ENCODE results near the gene FAM118B. TPM values are rescaled to one million over a fixed set of nuclear protein-coding genes. Genes with fewer than 3 reads are reported as not detected.

The FAM118B gene
- total RNA-seq, 3 donors from 2014 or later (not counting 1 experiment from before 2014, with no cell fraction given), result 5.4 to 9.7 (median 7.8) TPM

DNA sequence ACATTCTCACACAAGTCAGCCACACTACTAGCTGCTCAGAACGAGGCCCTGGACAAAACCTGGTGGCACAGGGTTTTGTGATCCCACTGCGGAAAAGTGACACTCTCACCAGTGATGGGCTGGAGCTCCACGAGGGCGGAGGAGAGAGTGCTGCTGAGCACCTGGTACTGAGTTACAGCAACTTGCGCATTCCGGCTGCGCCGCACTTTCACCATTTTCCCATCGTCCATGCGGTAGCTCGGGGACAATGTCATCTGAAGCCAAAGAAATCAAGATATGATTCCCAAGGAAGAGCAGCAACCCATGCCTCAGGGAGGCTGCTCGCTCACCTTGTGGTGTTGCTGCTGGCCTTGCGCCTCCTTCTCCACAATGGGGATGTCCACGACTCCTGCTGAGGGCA is 6.2 kb upstream of the FAM118B start:
- DNase-seq (no peak), ATAC-seq (no peak)
- intact Hi-C loops (cut with micrococcal nuclease), result no loop called here
- 97% methylated on average over 14 of the region's 14 CpGs for WGBS (ENCODE audit: insufficient coverage)
- Histone ChIP-seq H3K27me3 (ENCODE audit: control insufficient read depth, insufficient read depth, low read length) (no peaks in the 10 kb centered on the region), H3K4me1 (ENCODE audit: control insufficient read depth, insufficient read depth, low read length) (no peaks in the 10 kb centered on the region), H3K4me3 (ENCODE audit: low read length) (no peak overlapping the region), H3K9me3 (ENCODE audit: control insufficient read depth, insufficient read depth, low read length) (no peaks in the 10 kb centered on the region), H3K27ac (ENCODE audit: low read length) (no peak overlapping the region), H3K36me3 (ENCODE audit: control insufficient read depth, insufficient read depth, low read length) (peaks cover 66% of the 10 kb centered on the region)
- no peaks in the 10 kb centered on the region for H3K9me3 Mint-ChIP-seq
- no peaks in the 10 kb centered on the region for H3K27me3 Mint-ChIP-seq (ENCODE audit: low read depth in 2 of 2)
- peaks cover 2 to 3% of the 10 kb centered on the region in 2 donors for H3K4me1 Mint-ChIP-seq
- no peak overlapping the region for H3K27ac Mint-ChIP-seq
- H3K4me3 Mint-ChIP-seq, result no peak overlapping the region
- peaks cover 17% of the 10 kb centered on the region for H3K36me3 Mint-ChIP-seq
- no peak for TF ChIP-seq CTCF (IDR thresholded peaks at IDR 0.05)

- no peaks in the 10 kb centered on the region for H3K27me3 Mint-ChIP-seq (ENCODE audit: low read depth in 2 of 2)
- DNase-seq (no peak), ATAC-seq (no peak)
- H3K36me3 ChIP-seq (ENCODE audit: control insufficient read depth, insufficient read depth, low read length), result peaks cover 44% of the 10 kb centered on the region
- 100% methylated on average over 2 of the region's 2 CpGs for WGBS (ENCODE audit: insufficient coverage)
- H3K4me1 ChIP-seq (ENCODE audit: control insufficient read depth, insufficient read depth, low read length), result peaks cover 15% of the 10 kb centered on the region
- no peak overlapping the region for H3K27ac Mint-ChIP-seq
- no peaks in the 10 kb centered on the region for H3K27me3 ChIP-seq (ENCODE audit: control insufficient read depth, insufficient read depth, low read length)
- peaks cover 2% of the 10 kb centered on the region for H3K36me3 Mint-ChIP-seq
- no peaks in the 10 kb centered on the region for H3K9me3 Mint-ChIP-seq
- no peaks in the 10 kb centered on the region for H3K9me3 ChIP-seq (ENCODE audit: control insufficient read depth, insufficient read depth, low read length)
- intact Hi-C loops (cut with micrococcal nuclease), result no loop called here
- H3K4me1 Mint-ChIP-seq, result peaks cover 26 to 28% of the 10 kb centered on the region in 2 donors
- no peak overlapping the region for H3K4me3 ChIP-seq (ENCODE audit: low read length)
- no peak overlapping the region for H3K4me3 Mint-ChIP-seq
- H3K27ac ChIP-seq (ENCODE audit: low read length), result no peak overlapping the region
- no peak for TF ChIP-seq CTCF (IDR thresholded peaks at IDR 0.05)
Measured at GRCh38 chr11:126207896-126208295, 3.7 kb upstream of the FAM118B start.

- Histone ChIP-seq H3K4me1 (ENCODE audit: control insufficient read depth, insufficient read depth, low read length) (peaks cover 15% of the 10 kb centered on the region), H3K4me3 (ENCODE audit: low read length) (peak overlapping the region; percentile 75)
- peak overlapping the region; percentile 94 for H3K27ac Mint-ChIP-seq
Measured at GRCh38 chr11:126210871-126211235, 729 bp upstream of the FAM118B start.

More at GRCh38 chr11:126210871-126211235, 729 bp upstream of the FAM118B start:
- WGBS (ENCODE audit: insufficient coverage), result 8% methylated on average over 20 of the region's 20 CpGs
- Mint-ChIP-seq H3K4me1 (peaks cover 33 to 36% of the 10 kb centered on the region in 2 donors), H3K4me3 (peak overlapping the region; percentile 100), H3K9me3 (no peaks in the 10 kb centered on the region), H3K27me3 (ENCODE audit: low read depth in 2 of 2) (no peaks in the 10 kb centered on the region), H3K36me3 (no peaks in the 10 kb centered on the region)
- DNase-seq (no peak), ATAC-seq (no peak)
- intact Hi-C loops (cut with micrococcal nuclease), result loop anchor here (1.0 kb wide), 1 partner anchor 57 kb away; the partner anchor contains the start of gene SRPRA
- Histone ChIP-seq H3K27me3 (ENCODE audit: control insufficient read depth, insufficient read depth, low read length) (no peaks in the 10 kb centered on the region), H3K9me3 (ENCODE audit: control insufficient read depth, insufficient read depth, low read length) (no peaks in the 10 kb centered on the region), H3K27ac (ENCODE audit: low read length) (peak overlapping the region; percentile 52), H3K36me3 (ENCODE audit: control insufficient read depth, insufficient read depth, low read length) (peaks cover 17% of the 10 kb centered on the region)
- TF ChIP-seq CTCF (IDR thresholded peaks at IDR 0.05), result no peak

All from natural killer cell (primary cell).